ENCODE results near the gene COPRS.

COPRS gene

GRCh38 chr17:31858642-31859486 is at the start of gene COPRS:
COPRS (minus strand) TSS chr17:31859244; CDS start chr17:31859199, 45 bp downstream.
- peak; percentile 81 for DNase-seq

DNA sequence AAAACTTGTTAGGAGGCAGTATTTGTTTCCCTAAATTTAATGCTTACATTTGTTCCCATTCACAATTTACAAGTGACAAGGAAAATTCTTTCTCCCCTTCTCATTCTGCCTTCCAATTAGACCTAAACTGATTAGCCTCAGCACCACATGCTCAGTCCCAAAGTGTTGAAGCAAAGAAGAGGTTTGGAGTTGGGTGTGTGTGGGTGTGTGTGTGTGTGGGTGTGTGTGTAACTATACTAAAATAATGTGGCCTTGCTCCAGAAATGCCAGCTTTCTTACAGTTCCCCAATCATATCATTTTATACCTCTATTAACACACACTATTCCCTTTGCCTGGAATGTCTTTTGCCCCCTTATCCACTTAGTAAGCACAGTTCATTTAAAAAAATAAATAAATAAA is 49.3 kb upstream of the COPRS start:
- DNase-seq = no peak

DNA sequence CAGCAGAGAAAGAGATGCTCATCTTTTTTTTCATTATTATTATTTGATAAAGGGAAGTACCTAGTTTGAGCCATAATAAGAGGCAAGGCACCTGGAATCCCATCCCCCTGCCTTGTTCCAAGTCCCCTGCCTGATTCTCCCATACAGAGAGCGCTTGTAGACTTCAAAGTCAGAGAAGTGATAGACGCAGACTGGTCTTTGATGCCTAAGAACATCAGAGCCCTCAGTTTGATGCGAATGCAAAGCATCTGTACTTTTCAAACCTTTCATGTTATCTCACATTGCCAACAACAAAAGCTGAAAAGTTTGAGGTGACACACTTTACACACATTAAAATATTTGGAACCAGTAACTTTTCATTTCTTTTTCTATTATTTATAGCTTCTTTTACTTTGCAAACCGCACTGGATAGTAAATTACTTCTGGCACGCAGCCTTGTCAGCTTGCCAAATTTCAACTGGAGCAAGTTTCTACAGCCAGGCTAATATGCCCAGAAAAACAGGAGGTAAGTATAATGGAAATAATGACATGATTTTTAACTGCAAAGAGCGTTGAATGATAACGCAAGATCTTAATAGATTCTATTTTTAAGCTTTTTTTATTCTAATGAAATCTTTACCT is 48.4 kb upstream of the COPRS start:
- no peak for DNase-seq

DNA sequence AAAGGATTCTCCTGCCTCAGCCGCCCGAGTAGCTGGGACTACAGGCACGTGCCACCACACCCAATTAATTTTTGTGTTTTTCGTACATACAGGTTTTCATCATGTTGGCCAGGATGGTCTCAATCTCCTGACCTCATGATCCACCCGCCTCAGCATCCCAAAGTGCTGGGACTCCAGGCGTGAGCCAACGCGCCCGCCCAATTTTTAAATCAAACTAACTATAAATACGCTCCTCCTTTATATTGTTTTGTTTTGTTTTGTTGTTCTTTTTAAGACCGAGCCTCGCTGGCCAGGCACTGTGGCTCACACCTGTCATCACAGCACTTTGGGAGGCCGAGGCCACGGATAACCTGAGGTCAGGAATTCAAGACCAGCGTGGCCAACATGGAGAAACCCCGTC is 44.4 kb upstream of the COPRS start:
- no peak for DNase-seq

DNA sequence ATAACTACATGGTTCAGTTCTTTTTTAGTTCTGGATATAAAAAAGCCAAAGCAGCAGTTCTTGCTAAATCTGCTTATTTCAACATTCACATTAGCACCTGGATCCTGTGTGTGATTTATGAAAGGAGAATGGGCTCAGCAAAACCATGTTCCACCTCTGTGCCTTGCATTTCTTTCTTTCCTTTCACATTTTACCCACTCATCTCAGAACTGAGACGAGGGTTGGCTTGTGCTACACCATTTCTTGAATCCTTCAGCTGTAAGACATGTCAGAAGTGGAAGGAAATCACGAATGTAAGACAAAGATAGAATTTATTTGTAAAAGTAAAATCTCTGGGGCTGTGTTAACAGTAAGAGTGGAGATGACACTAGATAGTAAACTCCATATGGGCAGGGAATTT is 43.6 kb upstream of the COPRS start:
- no peak for DNase-seq

DNA sequence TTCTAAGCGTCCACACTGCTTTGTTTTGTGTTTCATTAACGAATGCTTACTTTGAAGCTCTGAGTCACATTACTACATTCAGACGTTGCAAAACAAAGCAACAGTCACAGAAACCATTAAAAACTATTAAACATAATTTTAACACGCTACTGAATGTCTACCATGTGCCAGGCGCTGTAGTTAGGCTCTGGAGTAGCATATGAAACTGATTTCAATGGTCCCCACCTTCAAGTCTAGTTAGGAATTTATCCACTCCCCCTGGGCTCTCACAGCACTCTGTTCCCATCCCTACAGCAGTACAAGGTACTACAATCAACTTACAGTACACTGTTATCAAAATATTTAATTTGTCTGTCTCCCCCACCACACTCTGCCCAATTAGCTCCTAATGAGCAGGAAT is 41.8 kb upstream of the COPRS start:
- DNase-seq = no peak

- DNase-seq = peak; percentile 29
Measured at GRCh38 chr17:31888124-31888523, 29.1 kb upstream of the COPRS start.

DNA sequence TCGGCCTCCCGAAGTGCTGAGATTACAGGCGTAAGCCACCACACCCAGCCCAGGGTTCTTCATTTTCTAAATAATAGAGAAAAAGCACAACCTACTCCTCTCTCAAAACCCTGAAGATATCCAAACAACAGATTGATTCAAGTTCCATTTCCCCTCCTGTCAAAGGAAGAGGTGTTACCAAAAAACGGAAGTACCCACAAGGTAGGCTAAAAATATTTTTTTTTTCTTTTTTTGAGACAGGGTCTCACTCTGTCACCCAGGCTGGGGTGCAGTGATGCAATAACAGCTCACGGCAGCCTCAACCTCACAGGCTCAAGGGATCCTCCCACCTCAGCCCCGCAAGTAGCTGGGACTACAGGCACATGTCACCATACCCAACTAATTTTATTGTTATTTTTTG is 23.5 kb upstream of the COPRS start:
- DNase-seq = peak; percentile 25

DNA sequence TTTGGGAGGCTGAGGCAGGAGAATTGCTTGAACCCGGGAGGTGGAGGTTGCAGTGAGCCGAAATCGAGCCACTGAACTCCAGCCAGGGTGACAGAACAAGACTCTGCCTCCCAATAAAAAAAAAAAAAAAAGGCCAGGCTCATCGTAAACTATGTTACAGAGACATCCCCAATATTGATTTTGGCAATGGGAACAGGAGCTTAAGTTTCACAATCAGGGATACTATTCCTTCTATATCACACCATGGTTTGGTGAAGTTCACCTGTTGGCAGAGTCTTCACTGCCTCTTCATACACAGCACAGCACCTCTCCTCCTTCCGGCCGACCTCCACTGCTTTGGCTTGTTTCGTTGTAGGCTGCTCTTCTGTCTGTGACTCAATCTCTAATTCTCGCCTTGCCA is 21.3 kb upstream of the COPRS start:
- DNase-seq = no peak

GRCh38 chr17:31878703-31879073 is 19.6 kb upstream of the COPRS start:
- DNase-seq = no peak

- DNase-seq = no peak
Measured at GRCh38 chr17:31877911-31878702, 19.1 kb upstream of the COPRS start.

DNA sequence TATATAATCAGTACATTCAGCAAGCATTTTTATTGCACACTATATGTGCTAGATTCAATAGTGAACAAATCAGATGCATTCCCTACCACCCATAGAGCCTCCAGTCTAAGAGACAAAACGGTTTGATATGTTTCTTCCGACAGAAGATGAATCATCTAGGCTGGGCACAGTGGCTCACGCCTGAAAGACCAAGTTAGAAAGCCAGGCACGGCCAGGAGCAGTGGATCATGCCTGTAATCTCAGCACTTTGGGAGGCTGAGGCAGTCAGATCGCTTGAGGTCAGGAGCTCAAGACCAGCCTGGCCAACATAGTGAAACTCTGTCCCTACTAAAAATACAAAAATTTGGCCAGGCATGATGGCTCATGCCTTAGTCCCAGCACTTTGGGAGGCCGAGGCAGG is 18.3 kb upstream of the COPRS start:
- DNase-seq = no peak

DNA sequence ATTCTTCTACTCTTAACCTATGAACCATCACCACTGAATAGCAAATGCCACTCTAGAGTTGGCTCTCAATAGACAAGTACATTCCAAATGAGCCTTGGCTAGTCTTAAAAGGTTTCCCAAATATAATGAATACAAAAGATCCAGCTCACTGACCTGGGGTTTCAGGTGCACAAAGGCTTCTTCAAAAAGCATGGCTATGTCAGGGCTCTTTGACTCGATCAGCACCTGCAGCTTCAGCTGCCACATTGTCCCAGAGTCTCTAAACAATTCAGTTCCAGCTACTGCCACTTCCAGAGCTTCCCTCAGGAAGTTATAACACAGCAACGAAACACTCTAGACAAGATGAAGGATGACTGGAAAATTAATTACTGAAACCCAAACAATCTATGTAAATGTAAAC is 16.0 kb upstream of the COPRS start:
- DNase-seq = no peak

DNA sequence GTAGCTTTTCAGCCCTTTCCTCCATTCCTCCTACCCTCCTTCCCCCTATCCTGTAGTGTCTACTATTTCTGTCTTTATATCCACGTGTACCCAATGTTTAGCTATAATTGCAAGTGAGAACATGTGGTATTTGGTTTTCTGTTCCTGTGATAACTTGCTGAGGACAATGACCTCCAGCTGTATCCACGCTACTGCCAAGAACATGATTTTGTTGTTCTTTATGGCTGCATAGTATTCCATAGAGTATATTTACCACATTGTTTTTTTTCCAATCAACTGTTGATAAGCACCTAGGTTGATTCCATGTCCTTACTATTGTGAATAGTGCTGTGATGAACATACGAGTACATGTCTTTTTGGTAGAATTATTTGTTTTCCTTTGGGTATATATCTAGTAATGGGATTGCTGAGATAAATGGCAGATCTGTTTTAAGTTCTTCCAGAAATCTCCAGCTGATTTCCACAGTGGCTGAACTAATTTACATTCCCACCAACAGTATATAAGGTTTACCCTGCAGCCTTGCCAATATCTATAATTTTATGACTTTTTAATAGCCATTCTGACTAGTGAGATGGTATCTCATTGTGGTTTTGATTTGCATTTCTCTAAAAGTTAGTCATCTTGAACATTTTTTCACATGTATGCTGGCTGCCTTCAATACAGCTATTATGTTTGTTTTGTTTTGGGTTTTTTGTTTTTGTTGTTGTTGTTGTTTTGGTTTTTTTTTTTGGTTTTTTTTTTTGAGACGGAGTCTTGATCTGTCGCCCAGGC is 10.9 kb upstream of the COPRS start:
- DNase-seq = no peak

GRCh38 chr17:31869031-31869430 is 10.0 kb upstream of the COPRS start:
- DNase-seq = no peak

DNA sequence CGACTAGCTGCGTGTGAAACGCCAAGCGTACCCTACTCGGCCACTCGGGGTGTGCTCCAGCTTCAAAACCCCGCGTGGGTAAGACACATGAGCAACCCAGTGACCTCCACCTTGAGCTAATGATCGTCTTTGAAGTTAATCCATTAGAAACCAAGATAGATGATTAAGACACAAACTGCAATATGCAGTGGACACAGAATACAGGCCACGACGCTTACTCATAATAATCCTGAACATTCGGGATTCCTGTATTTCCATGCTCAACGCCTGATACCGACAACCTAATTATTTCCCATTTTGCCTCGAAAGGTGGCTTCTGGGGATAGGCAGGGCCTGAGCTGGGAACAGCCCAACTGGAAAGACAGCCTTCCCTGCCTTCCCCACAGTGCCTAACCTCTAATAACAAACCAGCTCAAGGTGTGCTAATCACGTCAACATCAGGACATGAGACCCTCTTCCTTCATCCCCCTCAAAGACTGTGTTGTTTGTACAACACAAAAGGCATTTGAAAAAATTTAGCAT is 504 bp upstream of the COPRS start:
- DNase-seq = no peak

DNA sequence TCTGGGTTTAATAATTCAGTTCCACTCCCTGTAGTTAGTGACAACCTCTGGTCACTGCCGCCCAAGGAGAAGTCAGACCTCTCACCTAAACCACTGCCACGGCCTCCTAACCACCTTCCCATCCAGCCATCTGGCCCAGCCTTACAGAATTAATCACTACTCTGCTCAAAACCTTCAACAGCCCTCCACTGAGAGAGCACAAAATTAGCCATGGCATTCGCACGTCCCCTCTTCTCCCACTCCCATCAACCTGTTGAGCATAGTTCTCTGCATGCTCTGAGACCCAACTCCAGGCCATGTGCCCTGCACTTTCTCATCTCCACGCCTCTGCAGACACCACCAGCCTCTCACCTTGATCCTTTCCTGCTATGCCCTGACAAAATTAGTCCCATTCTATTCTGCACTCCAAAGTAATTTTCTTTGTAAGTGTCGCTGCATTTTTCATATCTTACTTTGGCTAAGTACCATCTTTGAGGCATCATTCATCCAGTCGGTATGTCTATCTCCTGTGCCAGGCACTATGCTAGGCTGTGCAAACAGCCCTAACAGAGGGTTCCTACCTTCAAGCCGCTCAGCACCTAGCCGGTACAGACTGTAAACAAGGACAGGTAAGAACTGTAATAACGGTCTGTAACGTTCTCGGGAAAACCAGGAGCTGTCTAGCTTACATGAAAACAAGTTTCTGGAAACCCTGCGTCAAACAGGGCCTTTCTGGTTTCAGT is 963 bp downstream of the COPRS start:
- DNase-seq = no peak

- DNase-seq = no peak
Measured at GRCh38 chr17:31856750-31857149, 2.3 kb downstream of the COPRS start.

DNA sequence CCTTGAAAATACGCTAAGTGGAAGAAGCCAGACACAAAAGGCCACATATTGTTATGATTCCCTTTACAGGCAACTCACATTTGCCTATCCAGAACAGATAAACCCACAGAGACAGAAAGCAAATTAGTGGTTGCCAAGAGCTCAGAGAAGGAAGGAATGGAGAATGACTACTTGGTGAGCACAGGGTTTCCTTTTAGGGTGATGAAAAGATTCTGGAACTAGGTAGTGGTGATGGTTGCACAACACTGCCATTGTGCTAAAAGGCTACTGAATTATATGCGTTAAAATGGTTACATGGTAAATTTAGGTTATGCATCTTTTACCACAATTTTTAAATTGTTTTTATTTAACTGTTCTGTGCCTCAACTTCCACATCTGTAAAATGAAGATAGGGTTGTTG is 4.4 kb downstream of the COPRS start:
- no peak for DNase-seq

DNA sequence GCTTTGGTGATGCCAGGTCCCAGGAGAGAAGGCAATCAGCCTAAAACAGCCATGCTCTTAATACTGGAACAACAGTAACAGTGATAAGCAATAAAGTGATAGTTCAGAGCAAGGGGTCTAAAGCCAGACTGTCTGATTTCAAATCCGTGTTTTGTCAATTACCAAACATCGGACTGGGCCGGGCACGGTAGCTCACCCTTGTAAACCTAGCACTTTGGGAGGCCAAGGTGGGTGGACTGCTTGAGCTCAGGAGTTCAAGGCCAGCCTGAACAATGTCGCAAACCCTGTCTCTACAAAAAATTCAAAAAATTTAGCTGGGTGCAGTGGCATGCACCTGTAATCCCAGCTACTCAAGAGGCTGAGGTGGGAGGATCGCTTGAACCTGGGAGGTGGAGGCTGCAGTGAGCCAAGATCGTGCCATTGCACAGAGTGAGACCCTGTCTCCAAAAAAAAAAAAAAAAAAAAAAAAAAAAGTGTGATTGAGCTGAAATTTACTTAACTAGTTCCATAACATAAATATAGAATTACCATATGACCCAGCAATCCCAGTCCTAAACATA is 5.1 kb downstream of the COPRS start:
- DNase-seq = no peak

GRCh38 chr17:31845291-31845690 is 13.8 kb downstream of the COPRS start:
- DNase-seq = no peak
